Gastroesophageal sphincter (tissue), 3 donors: ENCODE results near the gene HPD.

Experiments used
- CTCF ChIP-seq, 4 experiments: fragments of 200-600 bp in 2 of 4; fragments of 450-650 bp in 2 of 4; sonication (generic) in 1 of 4; IDR thresholded peaks; one replicate each; pipeline ENCODE4 v1.5.1; 2017 to 2019; ENCODE audit warnings: antibody characterized with exemption in 4 of 4, mild to moderate bottlenecking in 2 of 4, moderate library complexity in 2 of 4
- EP300 ChIP-seq: sonication (generic); formaldehyde crosslinking; IDR thresholded peaks from one replicate; pipeline ENCODE4 v1.6.1; 2017; ENCODE audit warnings: antibody characterized with exemption, mild to moderate bottlenecking
- POLR2A ChIP-seq, 2 donors: fragments of 450-650 bp; IDR thresholded peaks; one replicate each; pipeline ENCODE4 v1.6.1; 2017; ENCODE audit warnings: antibody characterized with exemption in 2 of 2, mild to moderate bottlenecking in 2 of 2, moderate library complexity in 1 of 2
- POLR2AphosphoS5 ChIP-seq: sonication (generic); formaldehyde crosslinking; IDR thresholded peaks from one replicate; pipeline ENCODE4 v1.6.1; 2017; ENCODE audit warnings: antibody characterized with exemption

- TF ChIP-seq CTCF (IDR thresholded peaks at IDR 0.05) (no peak), POLR2AphosphoS5 (no peak), POLR2A (IDR thresholded peaks at IDR 0.05) (no peak), EP300 (no peak)
Observed at GRCh38 chr12:121874071-121874470, 15.4 kb upstream of the HPD start.
